ENCODE measurements around the gene SLC22A2. TPM values are rescaled to one million over a fixed set of nuclear protein-coding genes. Genes with fewer than 3 reads are reported as not detected.
"Not testable (repeated sequence)": the region's sequence is repeated elsewhere in the genome, so short reads cannot be mapped to it uniquely, and the experiment has no call there.

SLC22A2 gene
- polyA plus RNA-seq = under 1 TPM in 1 of 3 donors, not detected in 2; 0.11 TPM

DNA sequence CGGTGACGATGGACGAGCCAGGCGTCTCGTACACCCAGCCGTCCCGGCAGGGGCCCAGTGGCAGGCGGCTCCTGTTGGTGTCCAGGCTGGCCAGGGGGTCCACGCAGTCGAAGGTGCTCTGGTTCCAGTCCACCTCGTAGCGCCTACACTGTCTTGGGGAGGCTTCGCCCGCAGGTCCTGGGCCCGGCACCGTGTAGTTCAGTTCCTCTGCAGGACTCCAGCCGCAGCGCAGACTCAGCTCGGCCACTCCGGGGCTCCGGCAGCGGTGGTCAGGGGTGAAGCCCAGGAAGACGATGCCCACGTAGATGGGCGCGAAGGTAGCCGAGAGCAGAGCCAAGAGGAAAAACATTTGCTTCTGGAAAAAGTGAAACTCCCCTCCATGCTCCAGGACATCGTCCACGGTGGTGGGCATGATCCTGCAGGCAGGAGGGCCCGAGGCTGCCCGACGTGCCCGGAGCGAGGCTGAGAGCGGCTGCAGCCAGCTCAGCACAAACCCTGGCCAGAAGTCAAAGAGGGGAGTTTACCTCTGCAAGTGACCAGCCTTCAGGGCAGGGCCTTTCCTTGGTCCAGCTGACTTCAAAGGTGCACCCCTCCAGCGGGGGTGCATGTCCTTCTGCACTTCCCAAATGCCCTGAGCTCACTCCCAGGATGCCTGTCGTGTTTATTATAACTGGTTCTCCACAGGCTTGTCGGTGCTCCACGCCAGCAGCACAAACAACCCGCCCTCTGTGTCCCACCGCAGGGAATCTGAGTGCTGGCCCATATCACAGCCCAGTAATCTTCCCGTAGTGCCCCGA lies at the start of gene SLC22A2:
Gene SLC22A2 (minus strand): TSS at position 476 of the 797 bp plus-strand sequence. CDS start 64 bp downstream, at position 412.
- no peak within 1 kb of the TSS for H3K27ac ChIP-seq (ENCODE audit: low read depth, low read length)

DNA sequence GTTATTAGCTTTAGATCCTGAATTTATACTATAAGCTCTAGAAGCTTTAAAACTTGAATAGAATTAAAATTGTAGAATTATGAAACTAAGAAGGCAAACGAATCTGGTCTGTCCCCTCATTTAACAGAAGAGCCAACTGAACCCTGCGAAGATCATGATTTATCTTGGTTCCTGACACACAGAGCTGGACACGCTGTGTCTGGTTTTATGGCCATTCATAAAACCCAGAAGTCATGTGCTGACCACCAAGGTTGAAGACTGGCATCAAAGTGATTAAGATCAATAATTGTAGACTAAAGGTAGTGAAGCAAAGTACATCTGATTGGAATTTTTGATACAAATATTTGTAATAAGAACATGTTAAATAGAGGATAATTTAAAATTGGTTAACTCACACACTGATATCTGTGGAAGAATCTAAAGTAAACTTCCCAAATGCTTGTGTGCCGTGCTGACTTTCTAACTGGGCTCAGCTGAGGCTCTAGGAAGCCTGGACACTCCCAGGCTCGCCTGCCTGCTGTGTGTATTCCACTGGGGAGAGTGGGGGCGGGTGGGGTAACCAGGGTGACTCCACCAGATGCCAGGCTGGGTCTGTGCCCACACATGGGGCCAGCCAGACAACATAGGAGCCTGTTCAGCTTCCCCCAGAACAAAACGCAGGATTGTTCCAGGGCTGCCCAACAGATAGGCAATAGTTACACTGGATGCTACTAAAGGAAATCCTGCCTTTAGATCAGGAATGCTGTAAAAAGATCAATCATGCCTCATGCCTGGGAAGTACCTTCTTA lies 47.5 kb upstream of the SLC22A2 start:
- H3K27ac ChIP-seq (ENCODE audit: low read depth, low read length) = no peak overlapping the region
- WGBS, 3 donors = 41 to 56% (median 54%) methylated on average over 7 of the region's 7 CpGs

More for the DNA sequence above, at the start of gene SLC22A2:
- WGBS, 3 donors = 87 to 89% (median 89%) methylated on average over 43 of the region's 43 CpGs

DNA sequence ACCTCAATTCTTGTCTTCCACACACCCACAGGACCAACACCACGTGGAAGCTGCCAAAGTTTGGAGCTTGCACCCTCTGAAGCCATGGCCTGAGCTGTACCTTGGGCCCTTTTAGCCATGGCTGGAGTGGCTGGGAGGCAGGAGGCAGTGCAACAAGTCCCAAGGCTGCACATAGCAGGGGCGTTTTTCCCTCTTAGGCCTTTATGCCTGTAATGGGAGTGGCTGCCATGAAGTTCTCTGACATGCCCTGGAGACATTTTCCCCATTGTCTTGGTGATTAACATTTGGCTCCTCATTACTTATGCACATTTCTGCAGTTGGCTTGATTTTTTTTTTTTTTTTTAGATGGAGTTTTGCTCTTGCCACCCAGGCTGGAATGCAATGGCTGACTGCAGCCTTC lies 45.2 kb upstream of the SLC22A2 start:
- 46 to 66% (median 64%) methylated on average over 2 of the region's 2 CpGs for WGBS, 3 donors
- no peak overlapping the region for H3K27ac ChIP-seq (ENCODE audit: low read depth, low read length)

DNA sequence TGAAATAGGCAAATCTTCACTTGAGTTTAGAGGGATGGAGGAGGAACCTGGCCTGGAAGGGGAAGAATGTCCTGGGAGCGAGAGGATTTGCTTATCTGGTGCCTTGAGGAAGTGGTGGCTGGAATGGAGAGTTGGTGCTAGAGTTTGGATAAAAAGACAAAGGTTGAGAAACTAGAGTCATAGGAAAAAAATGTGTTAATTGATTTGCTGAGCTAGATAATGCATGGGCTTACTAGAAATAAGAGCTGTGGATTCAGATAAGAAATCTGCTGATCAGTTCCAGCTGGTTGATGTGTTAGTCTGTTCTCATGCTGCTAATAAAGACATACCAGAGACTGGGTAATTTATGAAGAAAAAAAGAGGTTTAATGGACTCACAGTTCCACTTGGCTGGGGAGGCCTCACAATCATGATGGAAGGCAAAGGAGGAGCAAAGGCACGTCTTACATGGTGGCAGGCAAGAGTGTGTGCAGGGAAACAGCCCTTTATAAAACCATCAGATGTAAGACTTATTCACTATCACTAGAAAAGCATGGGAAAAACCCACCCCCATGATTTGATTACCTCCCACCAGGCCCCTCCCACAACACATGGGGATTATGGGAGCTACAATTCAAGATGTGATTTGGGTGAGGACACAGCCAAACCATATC lies 43.9 kb upstream of the SLC22A2 start:
- 32 to 77% (median 38%) methylated on average over 2 of the region's 2 CpGs for WGBS, 3 donors

DNA sequence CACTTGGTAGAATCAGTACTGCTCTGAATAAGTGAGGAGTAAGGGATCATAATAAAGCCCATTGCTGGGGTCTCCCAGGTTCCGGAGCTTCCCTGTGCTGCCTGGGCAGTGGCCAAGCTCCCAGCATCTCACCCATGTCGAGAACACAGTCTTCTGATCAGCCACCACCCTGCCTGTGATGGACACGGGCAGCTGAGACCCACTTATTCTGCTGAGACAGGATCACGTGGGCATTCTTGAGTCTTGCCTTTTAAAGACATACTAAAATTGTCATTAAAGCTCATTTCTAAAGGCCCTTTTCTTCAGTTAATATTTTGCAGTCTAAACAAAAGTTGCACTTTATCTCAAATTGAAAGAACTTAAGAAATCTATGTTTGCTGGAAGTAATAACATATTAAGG lies 42.7 kb upstream of the SLC22A2 start:
- no peak overlapping the region for H3K27ac ChIP-seq (ENCODE audit: low read depth, low read length)
- WGBS, 3 donors = 60 to 76% (median 65%) methylated on average over 4 of the region's 4 CpGs

More for the DNA sequence above, 43.9 kb upstream of the SLC22A2 start:
- not testable (repeated sequence) for H3K27ac ChIP-seq (ENCODE audit: low read depth, low read length)

DNA sequence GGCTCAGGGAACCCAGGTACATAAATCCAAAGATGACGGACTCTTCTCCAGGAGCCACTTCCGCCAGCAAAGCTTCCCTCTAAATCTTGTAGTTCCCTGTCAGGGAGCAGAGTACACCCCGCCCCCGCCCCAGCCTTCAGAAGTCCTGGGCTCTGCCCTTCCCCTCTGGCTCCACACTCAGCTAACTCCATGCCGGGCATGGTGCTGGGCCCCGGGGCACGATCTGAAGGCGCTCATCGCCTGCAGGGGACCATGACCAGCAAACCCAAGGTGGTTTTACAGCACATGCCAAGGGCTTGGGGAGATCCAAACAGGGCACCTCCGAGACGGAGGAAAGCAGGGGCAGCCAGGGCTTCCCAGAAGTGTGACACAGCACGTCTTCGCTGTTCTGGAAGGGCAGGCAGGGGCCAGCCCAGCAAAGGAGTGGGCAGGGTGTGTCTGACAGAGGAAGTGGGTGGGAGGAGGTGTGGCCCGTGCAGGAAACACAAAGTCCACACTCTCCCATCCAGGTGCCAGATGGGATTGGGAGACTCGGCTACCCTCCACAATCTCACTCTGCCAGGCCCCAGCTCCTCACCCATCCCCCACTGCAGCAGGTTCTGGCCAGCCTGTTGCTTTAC lies 41.6 kb upstream of the SLC22A2 start:
- WGBS, 3 donors = 69 to 75% (median 74%) methylated on average over 15 of the region's 15 CpGs
- H3K27ac ChIP-seq (ENCODE audit: low read depth, low read length) = no peak overlapping the region

DNA sequence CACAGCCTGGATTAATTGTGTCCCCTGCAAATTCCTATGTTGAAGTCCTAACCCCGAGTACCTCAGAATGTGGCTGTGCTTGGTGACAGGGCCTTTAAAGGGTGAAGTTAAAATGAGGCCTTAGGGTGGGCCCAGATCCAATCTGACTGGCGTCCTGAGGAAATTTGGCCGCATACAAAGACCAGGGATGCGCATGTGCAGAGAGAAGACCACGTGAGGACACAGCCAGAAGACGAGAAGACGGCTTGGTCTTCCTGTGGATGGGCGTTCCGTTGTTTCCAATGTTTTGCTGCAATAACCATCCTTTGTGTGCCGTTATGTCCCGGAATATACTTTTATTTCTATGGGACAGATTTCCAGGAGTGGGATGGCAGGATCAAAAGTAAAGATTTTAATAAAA lies 40.9 kb upstream of the SLC22A2 start:
- 91 to 95% (median 93%) methylated on average over 11 of the region's 11 CpGs for WGBS, 3 donors
- no peak overlapping the region for H3K27ac ChIP-seq (ENCODE audit: low read depth, low read length)

DNA sequence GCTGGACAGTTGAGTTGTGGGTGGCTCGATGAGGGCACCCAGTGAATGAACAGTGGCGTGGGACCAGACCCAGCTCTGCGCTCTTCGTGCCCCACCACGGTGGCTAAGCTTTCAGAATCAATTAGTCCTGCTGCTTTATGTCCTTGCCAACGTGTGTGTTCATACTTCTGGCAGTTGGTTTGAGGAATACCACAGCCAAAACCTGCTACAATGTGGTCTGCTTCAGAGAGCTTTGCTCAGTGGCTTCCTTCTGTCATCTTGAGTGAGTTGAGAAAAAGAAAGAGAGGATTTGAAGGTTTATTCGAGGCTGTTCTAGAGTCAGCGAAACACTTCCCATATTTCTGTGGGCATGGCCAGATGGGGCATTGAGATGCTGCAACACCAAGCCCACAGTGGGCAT lies 39.5 kb upstream of the SLC22A2 start:
- H3K27ac ChIP-seq (ENCODE audit: low read depth, low read length) = no peak overlapping the region
- WGBS, 3 donors = 82 to 88% (median 87%) methylated on average over 8 of the region's 8 CpGs

DNA sequence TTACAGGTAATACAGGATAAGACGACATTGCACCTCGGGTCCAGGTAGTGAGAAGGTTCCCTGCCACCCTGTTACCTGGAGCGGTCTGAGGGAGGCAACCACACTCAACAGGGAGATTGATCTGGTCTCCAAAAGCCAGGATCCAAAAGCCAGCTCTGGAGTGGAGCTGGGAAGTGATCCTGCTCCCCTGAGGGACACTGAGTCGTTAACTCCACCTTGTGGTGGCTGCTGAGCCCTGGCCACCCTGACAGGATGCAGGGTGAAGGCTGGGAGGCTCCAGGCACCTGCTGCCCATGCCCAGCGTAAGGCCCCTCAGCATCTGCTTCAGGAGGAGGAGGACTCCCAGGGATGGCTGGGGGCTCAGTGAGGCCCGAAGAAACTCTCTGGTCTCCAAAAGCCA lies 38.7 kb upstream of the SLC22A2 start:
- WGBS, 3 donors = 65 to 80% (median 77%) methylated on average over 6 of the region's 6 CpGs
- H3K27ac ChIP-seq (ENCODE audit: low read depth, low read length) = no peak overlapping the region

DNA sequence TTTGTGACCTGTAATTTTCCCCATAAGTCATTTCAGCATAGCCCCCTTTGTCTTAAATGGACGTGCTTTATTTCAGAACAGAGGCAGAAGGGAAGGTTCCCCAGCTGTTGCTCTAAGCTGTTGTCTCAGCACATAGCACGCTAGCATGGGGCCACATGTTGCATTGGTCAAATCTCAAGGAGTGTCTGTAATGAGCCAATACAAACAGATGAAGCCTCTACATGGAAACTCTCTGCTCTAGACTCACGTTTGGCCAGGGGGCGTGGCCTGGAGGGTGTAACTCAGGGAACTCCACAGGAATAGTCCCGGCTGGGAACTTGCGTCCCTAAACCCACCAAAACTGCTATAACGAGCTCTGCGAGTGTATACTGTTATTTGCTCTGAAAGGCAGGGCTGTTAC lies 35.2 kb upstream of the SLC22A2 start:
- no peak overlapping the region for H3K27ac ChIP-seq (ENCODE audit: low read depth, low read length)
- 52 to 62% (median 61%) methylated on average over 8 of the region's 8 CpGs for WGBS, 3 donors

DNA sequence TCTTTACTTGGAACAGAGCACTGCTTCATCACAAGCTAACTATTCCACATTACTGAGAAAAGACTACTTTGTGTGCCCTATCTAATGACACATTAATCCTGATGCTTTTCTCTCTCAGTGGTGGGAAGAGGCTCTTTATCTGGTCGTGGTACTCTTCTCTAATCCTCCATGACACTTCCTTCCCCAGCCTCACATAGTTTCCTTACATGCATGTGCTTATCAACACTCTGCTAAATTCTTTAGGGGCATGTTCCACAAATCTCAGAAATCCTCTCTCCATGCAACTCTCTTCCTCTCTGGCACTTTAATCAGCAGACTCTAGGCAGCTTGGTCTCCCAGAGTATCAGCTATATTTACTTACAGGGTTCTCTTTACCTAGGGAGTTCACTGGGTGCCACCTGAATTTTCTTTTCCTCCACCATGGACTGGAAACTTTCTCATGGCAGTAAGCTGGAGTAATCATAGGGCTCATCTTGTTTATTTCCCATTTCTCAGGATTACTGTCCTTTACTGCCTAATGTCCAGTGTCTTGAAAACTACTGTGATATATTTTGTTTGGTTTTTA lies 27.0 kb upstream of the SLC22A2 start:
- WGBS, 3 donors = 0 to 21% (median 13%) methylated on average over 1 of the region's 1 CpG
- no peak overlapping the region for H3K27ac ChIP-seq (ENCODE audit: low read depth, low read length)

DNA sequence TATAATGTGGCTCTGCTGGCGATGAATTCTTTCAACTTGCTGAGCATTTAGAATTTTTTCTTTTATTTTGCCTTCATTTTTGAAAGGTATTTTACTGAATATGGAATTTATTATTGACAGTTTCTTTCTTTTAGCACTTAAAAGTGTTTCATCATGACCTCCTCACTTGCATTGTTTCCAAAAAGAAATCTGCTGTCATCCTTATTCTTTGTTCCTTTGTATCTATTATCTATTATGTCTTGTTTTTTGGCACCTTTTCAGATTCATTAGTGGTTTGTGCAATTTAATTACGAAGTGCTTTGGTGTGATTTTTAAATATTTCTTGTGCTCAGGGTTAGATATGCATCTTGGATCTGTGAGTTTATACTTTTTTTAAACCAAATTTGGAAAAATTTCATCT lies 26.0 kb upstream of the SLC22A2 start:
- WGBS, 3 donors = 86 to 92% (median 87%) methylated on average over 2 of the region's 2 CpGs
- no peak overlapping the region for H3K27ac ChIP-seq (ENCODE audit: low read depth, low read length)

DNA sequence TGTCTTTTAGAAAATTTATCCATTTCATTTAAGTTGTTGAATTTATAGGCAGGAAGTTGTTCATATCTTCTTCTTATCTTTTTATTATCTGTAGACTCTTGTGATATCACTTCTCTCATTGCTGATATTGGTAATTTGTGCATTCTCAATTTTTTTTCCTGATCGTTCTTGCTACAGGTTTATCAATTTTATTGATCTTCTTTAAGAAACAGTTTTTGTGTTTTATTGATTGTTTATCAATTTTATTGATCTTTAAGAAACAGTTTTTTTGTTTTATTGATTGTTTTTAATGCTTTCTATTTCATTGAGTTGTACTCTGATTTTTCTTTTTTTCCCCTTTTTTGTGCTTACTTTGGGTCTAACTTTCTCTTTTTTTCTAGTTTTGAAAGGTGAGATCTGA lies 23.8 kb upstream of the SLC22A2 start:
- no peak overlapping the region for H3K27ac ChIP-seq (ENCODE audit: low read depth, low read length)
- WGBS, 3 donors = 0 to 85% (median 78%) methylated on average over 1 of the region's 1 CpG

DNA sequence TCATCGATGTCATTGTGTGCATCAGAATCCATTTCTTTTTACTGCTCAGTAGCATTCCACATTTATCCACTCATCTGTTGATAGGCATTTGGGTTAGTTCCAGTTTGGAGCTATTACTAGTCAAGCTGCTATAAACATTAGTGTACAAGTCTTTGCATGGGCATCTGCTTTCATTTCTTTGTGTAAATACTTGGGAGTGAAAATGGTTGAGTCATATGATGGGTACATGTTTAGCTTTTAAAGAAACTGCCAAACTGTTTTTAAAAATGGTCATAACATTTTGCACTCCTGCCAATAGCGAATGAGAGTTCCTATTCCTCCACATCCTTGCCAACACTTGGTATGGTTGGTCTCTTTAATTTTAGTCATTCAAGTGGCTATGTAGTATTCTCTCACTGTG lies 21.2 kb upstream of the SLC22A2 start:
- 50 to 93% (median 93%) methylated on average over 2 of the region's 2 CpGs for WGBS, 3 donors
- no peak overlapping the region for H3K27ac ChIP-seq (ENCODE audit: low read depth, low read length)

DNA sequence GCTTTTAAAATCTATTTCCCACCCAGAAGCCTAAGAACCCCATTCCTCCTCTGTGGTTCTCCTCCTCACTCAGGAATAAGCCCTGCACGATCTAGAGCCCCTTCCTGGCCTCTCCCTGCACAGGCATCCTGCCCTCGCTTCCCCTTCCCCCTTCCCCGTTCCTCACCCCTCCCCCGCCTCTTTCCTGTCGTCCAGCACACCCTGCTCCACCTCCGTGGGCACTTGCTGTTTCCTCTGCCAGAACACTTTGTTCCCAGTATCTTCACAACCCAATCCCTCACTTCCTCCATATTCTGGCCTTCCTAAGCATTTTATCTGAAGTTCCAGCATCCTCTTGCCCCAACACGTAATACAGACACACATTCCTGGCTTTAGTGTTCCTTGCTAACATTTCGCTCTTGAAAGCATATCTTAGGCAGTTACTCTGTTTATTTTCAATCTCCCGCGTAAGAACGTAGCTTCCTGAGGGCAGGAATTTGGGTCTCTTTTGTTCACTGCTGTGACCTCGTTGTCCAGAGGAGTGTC lies 20.2 kb upstream of the SLC22A2 start:
- WGBS, 3 donors = 56 to 80% (median 60%) methylated on average over 11 to 12 of the region's 12 CpGs
- H3K27ac ChIP-seq (ENCODE audit: low read depth, low read length) = no peak overlapping the region

DNA sequence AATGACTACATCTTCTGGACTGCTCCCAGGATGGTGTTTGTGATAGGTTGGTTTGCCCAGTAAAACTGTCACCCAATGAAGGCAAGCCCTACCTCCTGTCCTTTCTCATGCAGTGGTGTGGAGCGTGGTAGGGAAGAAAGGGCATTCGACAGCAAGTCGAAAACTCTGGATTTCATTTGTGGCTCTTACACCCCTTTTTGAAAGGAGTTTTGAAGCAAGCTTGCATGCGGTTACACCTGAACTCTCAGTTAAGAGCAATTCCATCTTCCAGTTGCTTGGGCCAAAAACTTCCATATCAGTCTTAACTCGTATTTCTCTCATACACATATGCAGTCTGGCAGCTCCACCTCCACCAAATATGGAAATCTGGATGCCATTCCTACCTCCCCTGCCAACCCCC lies 19.7 kb upstream of the SLC22A2 start:
- WGBS, 3 donors = 91 to 95% (median 92%) methylated on average over 5 of the region's 5 CpGs
- no peak overlapping the region for H3K27ac ChIP-seq (ENCODE audit: low read depth, low read length)

DNA sequence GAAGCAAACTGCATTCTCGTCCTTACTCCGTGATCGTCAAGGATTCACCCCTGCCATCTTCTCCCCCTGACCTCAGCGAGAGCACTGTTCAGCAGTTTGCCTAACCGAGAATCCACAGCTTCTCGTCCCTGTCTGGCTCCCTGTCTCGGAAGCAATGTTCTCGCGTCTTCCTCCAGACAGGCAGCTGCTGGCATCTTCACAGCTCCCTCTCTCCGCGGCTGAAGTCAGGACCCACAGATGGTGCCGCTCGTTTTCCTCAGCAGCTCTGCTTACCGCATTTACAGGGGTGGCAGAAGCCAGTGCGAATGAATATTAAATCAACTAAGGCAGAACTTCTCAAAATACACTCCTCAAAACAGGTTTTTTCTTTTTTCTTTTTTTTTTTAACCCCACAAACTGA lies 18.9 kb upstream of the SLC22A2 start:
- H3K27ac ChIP-seq (ENCODE audit: low read depth, low read length) = no peak overlapping the region
- 89 to 91% (median 90%) methylated on average over 15 of the region's 15 CpGs for WGBS, 3 donors

DNA sequence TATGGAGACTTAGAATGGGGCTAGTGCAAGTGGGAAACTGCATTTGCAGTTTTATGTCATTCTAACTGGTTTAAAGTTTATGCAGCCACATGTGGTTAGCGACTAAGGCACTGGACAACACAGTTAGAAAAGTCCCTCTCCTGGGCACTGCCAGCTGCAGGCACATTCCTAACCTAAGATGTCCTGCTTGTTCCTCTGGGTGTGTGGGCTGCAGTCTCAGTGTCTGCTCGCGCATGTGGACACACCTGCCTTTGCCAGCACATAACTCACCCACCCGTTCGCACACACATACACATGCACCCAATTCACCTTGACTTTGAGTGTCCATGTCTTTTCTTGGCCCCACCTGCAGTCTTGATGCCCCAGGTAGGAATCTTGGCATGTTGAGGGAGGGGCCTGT lies 18.5 kb upstream of the SLC22A2 start:
- H3K27ac ChIP-seq (ENCODE audit: low read depth, low read length) = no peak overlapping the region
- 90 to 95% (median 93%) methylated on average over 5 of the region's 5 CpGs for WGBS, 3 donors

Measured in adipose tissue (tissue), 3 donors.